Keratinocyte (primary cell): ENCODE results near the gene ADAM22. TPM values are rescaled to one million over a fixed set of nuclear protein-coding genes. Genes with fewer than 3 reads are reported as not detected.
"Not testable (repeated sequence)": the region's sequence is repeated elsewhere in the genome, so short reads cannot be mapped to it uniquely, and the experiment has no call there.

Experiments
- DNase-seq: peaks from one replicate; pipeline ENCODE4 v3.0.0-alpha.2; 2011; ENCODE audit warnings: low read depth, missing footprints, low spot score
- FAIRE-seq: peaks from 2 replicates; lab custom pipeline; 2011; peaks lifted over from hg19 to GRCh38; lab: Jason Lieb, UNC
- H2AFZ ChIP-seq: 2 replicates; pipeline ENCODE4 v1.6.0; 2012; ENCODE audit warnings: low read length, control low read depth, inconsistent platforms; ENCODE audit not compliant: control insufficient read depth
- H3K27ac ChIP-seq: 2 replicates; pipeline ENCODE4 v1.5.1; 2011; ENCODE audit warnings: low read length; ENCODE audit not compliant: control insufficient read depth, insufficient read depth
- H3K27me3 ChIP-seq: 3 replicates; pipeline ENCODE4 v1.6.0; 2011; ENCODE audit warnings: low read length; ENCODE audit not compliant: control insufficient read depth, insufficient read depth; ENCODE audit errors: extremely low read depth
- H3K36me3 ChIP-seq, 2 experiments: 2 replicates in 1 of 2; 3 replicates in 1 of 2; pipeline ENCODE4 v1.5.1; 2011; ENCODE audit warnings: low read length in 2 of 2, mild to moderate bottlenecking in 1 of 2; ENCODE audit not compliant: control insufficient read depth in 2 of 2, insufficient read depth in 2 of 2; ENCODE audit errors: extremely low read depth in 1 of 2
- H3K4me1 ChIP-seq: 3 replicates; pipeline ENCODE4 v1.5.1; 2011; ENCODE audit warnings: low read length; ENCODE audit not compliant: control insufficient read depth, insufficient read depth; ENCODE audit errors: extremely low read depth
- H3K4me2 ChIP-seq: 3 replicates; pipeline ENCODE4 v1.6.0; 2011; ENCODE audit warnings: low read depth, low read length; ENCODE audit not compliant: control insufficient read depth, insufficient read depth; ENCODE audit errors: extremely low read depth
- H3K4me3 ChIP-seq, 3 experiments: fragments of 200-600 bp in 1 of 3; sonication (generic) in 1 of 3; 2 replicates in 2 of 3; 3 replicates in 1 of 3; pipeline ENCODE4 v1.5.1; 2011 to 2016; ENCODE audit warnings: low read length in 3 of 3, mild to moderate bottlenecking in 3 of 3, control low read depth in 2 of 3, inconsistent platforms in 1 of 3, low read depth in 1 of 3, mixed read lengths in 1 of 3, mixed run types in 1 of 3, moderate library complexity in 1 of 3; ENCODE audit not compliant: control insufficient read depth in 2 of 3, insufficient read depth in 2 of 3; ENCODE audit errors: extremely low read depth in 1 of 3
- H3K79me2 ChIP-seq: 2 replicates; pipeline ENCODE4 v1.6.0; 2012; ENCODE audit warnings: low read length; ENCODE audit not compliant: control insufficient read depth, insufficient read depth
- H3K9ac ChIP-seq: 3 replicates; pipeline ENCODE4 v1.6.0; 2011; ENCODE audit warnings: low read length; ENCODE audit not compliant: control insufficient read depth, insufficient read depth; ENCODE audit errors: extremely low read depth
- H3K9me1 ChIP-seq: 3 replicates; pipeline ENCODE4 v1.6.0; 2011; ENCODE audit warnings: low read length; ENCODE audit not compliant: control insufficient read depth, insufficient read depth; ENCODE audit errors: extremely low read depth
- H3K9me3 ChIP-seq: 2 replicates; pipeline ENCODE4 v1.5.1; 2012; ENCODE audit warnings: low read depth, low read length; ENCODE audit not compliant: control insufficient read depth
- H4K20me1 ChIP-seq: 3 replicates; pipeline ENCODE4 v1.6.0; 2011; ENCODE audit warnings: low read length; ENCODE audit not compliant: control insufficient read depth, insufficient read depth; ENCODE audit errors: extremely low read depth
- CTCF ChIP-seq, 3 experiments: IDR thresholded peaks in 1 of 3; conservative IDR thresholded peaks in 1 of 3; optimal IDR thresholded peaks in 1 of 3; 2 replicates in 2 of 3; 3 replicates in 1 of 3; pipeline versions ENCODE3 to v1.5.1; 2011; ENCODE audit warnings: low read length in 3 of 3, mild to moderate bottlenecking in 3 of 3, moderate library complexity in 2 of 3, control low read depth in 1 of 3, inconsistent platforms in 1 of 3; ENCODE audit not compliant: insufficient read depth in 2 of 3; ENCODE audit errors: extremely low read depth in 1 of 3
- EZH2 ChIP-seq: IDR thresholded peaks from one replicate; pipeline ENCODE4 v1.6.1; 2012; ENCODE audit warnings: inconsistent platforms, mild to moderate bottlenecking, low read length, moderate library complexity
- dilution Hi-C: fragments of 300-500 bp; cut with MboI; formaldehyde crosslinking; loops from one replicate; pipeline ENCODE4 v1.7.0; 2020; ENCODE audit warnings: low sequenced_read_pairs; ENCODE audit not compliant: extremely low pct_ligation_motif_present
- polyA plus RNA-seq, 5 experiments: library from polyadenylated mRNA; depleted of rRNA in 3 of 5; stranded (reverse) in 3 of 5; stranded (forward) in 1 of 5; unstranded in 1 of 5; fragments of >200 nt; gene quantifications; 1 replicate in 1 of 5; 2 replicates in 3 of 5; 3 replicates in 1 of 5; pipeline versions ENCODE4 v1.2.1 to v1.2.3, GENCODE V29; 2011 to 2012; ENCODE audit warnings: missing spikeins in 2 of 5, low read depth in 1 of 5, low replicate concordance in 1 of 5

Gene ADAM22
- polyA plus RNA-seq, 1 donor (not counting 4 experiments of a cell fraction or from before 2014, with no cell fraction given), result 0.07 TPM

- no peak for TF ChIP-seq CTCF (optimal IDR thresholded peaks at IDR 0.05 in 1 of 3, IDR thresholded peaks at IDR 0.05 in 1 of 3, conservative IDR thresholded peaks at IDR 0.05 in 1 of 3; ENCODE audit: extremely low read depth in 1 of 3, insufficient read depth in 2 of 3, low read length in 3 of 3)
- TF ChIP-seq EZH2, result no peak
- Histone ChIP-seq H3K9me1 (no peaks in the 10 kb centered on the region), H3K9ac (no peak overlapping the region), H4K20me1 (no peaks in the 10 kb centered on the region), H3K4me1 (no peaks in the 10 kb centered on the region), H3K36me3 (no peaks in the 10 kb centered on the region), H3K79me2 (no peaks in the 10 kb centered on the region), H3K4me2 (no peak overlapping the region), H3K27me3 (peaks cover 4% of the 10 kb centered on the region), H3K4me3 (no peak overlapping the region), H3K27ac (no peak overlapping the region), H3K9me3 (no peaks in the 10 kb centered on the region), H2AFZ (no peak overlapping the region)
- no peak for FAIRE-seq
- no peak for DNase-seq
- dilution Hi-C loops, result no loop called here
Observed at GRCh38 chr7:87941138-87941537, 7.1 kb downstream of the ADAM22 start.

GRCh38 chr7:87944547-87944946, 10.5 kb downstream of the ADAM22 start:
- dilution Hi-C loops, result no loop called here

GRCh38 chr7:87945926-87946325, 11.9 kb downstream of the ADAM22 start:
- H3K27ac ChIP-seq, H3K9me3 ChIP-seq, H3K9me1 ChIP-seq, FAIRE-seq, H3K36me3 ChIP-seq, H3K4me1 ChIP-seq, DNase-seq, H3K27me3 ChIP-seq, H2AFZ ChIP-seq, H3K4me2 ChIP-seq, dilution Hi-C loops, H3K9ac ChIP-seq, H3K4me3 ChIP-seq, H4K20me1 ChIP-seq, H3K79me2 ChIP-seq: not testable (repeated sequence)

More at GRCh38 chr7:87944547-87944946, 10.5 kb downstream of the ADAM22 start:
- Histone ChIP-seq H3K4me1 (no peaks in the 10 kb centered on the region), H4K20me1 (no peaks in the 10 kb centered on the region), H3K9me1 (no peaks in the 10 kb centered on the region), H3K27ac (no peak overlapping the region), H3K4me3 (no peak overlapping the region), H3K9ac (no peak overlapping the region), H3K4me2 (no peak overlapping the region), H3K79me2 (no peaks in the 10 kb centered on the region), H2AFZ (no peak overlapping the region), H3K36me3 (no peaks in the 10 kb centered on the region), H3K9me3 (no peaks in the 10 kb centered on the region), H3K27me3 (peaks cover 4% of the 10 kb centered on the region)
- DNase-seq (no peak), FAIRE-seq (no peak)
- TF ChIP-seq EZH2 (no peak), CTCF (optimal IDR thresholded peaks at IDR 0.05 in 1 of 3, IDR thresholded peaks at IDR 0.05 in 1 of 3, conservative IDR thresholded peaks at IDR 0.05 in 1 of 3; ENCODE audit: extremely low read depth in 1 of 3, insufficient read depth in 2 of 3, low read length in 3 of 3) (no peak)
